Thyroid gland (tissue), 4 donors: ENCODE data around the gene PKP4. TPM values are rescaled to one million over a fixed set of nuclear protein-coding genes. Genes with fewer than 3 reads are reported as not detected.

Source experiments
- DNase-seq, 2 donors: peaks; one replicate each; pipeline ENCODE4 v3.0.0-alpha.2; 2019
- H3K27ac ChIP-seq, 3 donors: fragments of 200-600 bp; sonication (generic); 1 replicate in 2 of 3; 2 replicates in 1 of 3; pipeline ENCODE4 v1.5.1; 2016 to 2019; ENCODE audit warnings: mild to moderate bottlenecking in 1 of 3, moderate library complexity in 1 of 3
- H3K27me3 ChIP-seq: fragments of 200-600 bp; sonication (generic); one replicate; pipeline ENCODE4 v1.5.1; 2019
- H3K36me3 ChIP-seq, 2 donors: fragments of 200-600 bp; sonication (generic); one replicate each; pipeline ENCODE4 v1.5.1; 2016 to 2019
- H3K4me1 ChIP-seq, 2 donors: fragments of 200-600 bp; sonication (generic); one replicate each; pipeline ENCODE4 v1.5.1; 2017 to 2019
- H3K4me3 ChIP-seq, 3 donors: fragments of 200-600 bp; sonication (generic); replicated peaks in 1 of 3; 1 replicate in 2 of 3; 2 replicates in 1 of 3; pipeline ENCODE4 v1.5.1; 2016; ENCODE audit warnings: mild to moderate bottlenecking in 1 of 3
- H3K9me3 ChIP-seq: fragments of 200-600 bp; sonication (generic); one replicate; pipeline ENCODE4 v1.5.1; 2017
- CTCF ChIP-seq, 6 experiments: fragments of 200-600 bp in 3 of 6; fragments of 450-650 bp in 3 of 6; sonication (generic) in 3 of 6; IDR thresholded peaks; one replicate each; pipeline ENCODE4 v1.5.1; 2016 to 2019; ENCODE audit warnings: antibody characterized with exemption in 6 of 6, mild to moderate bottlenecking in 2 of 6, inconsistent platforms in 1 of 6, moderate library complexity in 1 of 6
- POLR2A ChIP-seq, 2 donors: fragments of 450-650 bp; IDR thresholded peaks; one replicate each; pipeline ENCODE4 v1.6.1; 2017; ENCODE audit warnings: antibody characterized with exemption in 2 of 2, mild to moderate bottlenecking in 2 of 2, moderate library complexity in 1 of 2
- WGBS, 2 donors: methylation state at CpG; one replicate each; pipeline ENCODE4 v1.1.5; 2017; 5-methylcytosine and 5-hydroxymethylcytosine counted together
- intact Hi-C: fragments of 100-400 bp; cut with DNase I; formaldehyde crosslinking; loops from one replicate; pipeline ENCODE4 v1.15.1; 2023
- total RNA-seq, 4 donors: library from RNA; depleted of rRNA; stranded (reverse); fragments of >200 nt; gene quantifications; one replicate each; pipeline ENCODE4 v1.2.3, GENCODE V29; 2016

PKP4 gene
- total RNA-seq, 4 donors from 2014 or later: 117 to 155 (median 136) TPM

- Histone ChIP-seq H3K27ac (no peak overlapping the region), H3K36me3 (no peaks in the 10 kb centered on the region), H3K4me3 (no peak overlapping the region), H3K4me1 (peaks cover 13 to 20% of the 10 kb centered on the region in 2 donors), H3K9me3 (no peaks in the 10 kb centered on the region), H3K27me3 (no peaks in the 10 kb centered on the region)
- DNase-seq: no peak
- intact Hi-C loops: no loop called here
- TF ChIP-seq POLR2A (IDR thresholded peaks at IDR 0.05) (no peak), CTCF (IDR thresholded peaks at IDR 0.05) (no peak)
- WGBS, 2 donors: 98% methylated on average over 1 of the region's 1 CpG
Measured at GRCh38 chr2:158542577-158542976, 85.8 kb downstream of the PKP4 start.

- H3K27me3 ChIP-seq: no peaks in the 10 kb centered on the region
- H3K9me3 ChIP-seq: no peaks in the 10 kb centered on the region
- DNase-seq: no peak
- H3K4me1 ChIP-seq: peaks cover 13 to 15% of the 10 kb centered on the region in 2 donors
- no peak for TF ChIP-seq CTCF (IDR thresholded peaks at IDR 0.05)
- no peak for TF ChIP-seq POLR2A (IDR thresholded peaks at IDR 0.05)
- intact Hi-C loops: no loop called here
- peaks cover 0 to 6% of the 10 kb centered on the region in 2 donors for H3K36me3 ChIP-seq
- 92% methylated on average over 2 of the region's 2 CpGs for WGBS, 2 donors
- no peak overlapping the region for H3K27ac ChIP-seq
- H3K4me3 ChIP-seq: no peak overlapping the region
Measured at GRCh38 chr2:158543957-158544356, 87.2 kb downstream of the PKP4 start.

GRCh38 chr2:158544998-158545397 is 88.2 kb downstream of the PKP4 start:
- H3K4me3 ChIP-seq: no peak overlapping the region
- intact Hi-C loops: no loop called here
- no peak for DNase-seq
- 89% methylated on average over 1 of the region's 1 CpG for WGBS, 2 donors
- H3K27ac ChIP-seq: no peak overlapping the region
- TF ChIP-seq POLR2A (IDR thresholded peaks at IDR 0.05): no peak
- no peak for TF ChIP-seq CTCF (IDR thresholded peaks at IDR 0.05)
- no peaks in the 10 kb centered on the region for H3K27me3 ChIP-seq
- peaks cover 5% of the 10 kb centered on the region in 2 donors for H3K4me1 ChIP-seq
- H3K9me3 ChIP-seq: no peaks in the 10 kb centered on the region
- H3K36me3 ChIP-seq: peaks cover 0 to 12% of the 10 kb centered on the region in 2 donors

- H3K36me3 ChIP-seq: peaks cover 0 to 12% of the 10 kb centered on the region in 2 donors
- 85 to 90% methylated on average over 2 of the region's 2 CpGs for WGBS, 2 donors
- no peaks in the 10 kb centered on the region for H3K4me1 ChIP-seq
- H3K27ac ChIP-seq: no peak overlapping the region
- intact Hi-C loops: no loop called here
- no peak for DNase-seq
- TF ChIP-seq CTCF (IDR thresholded peaks at IDR 0.05): no peak
- TF ChIP-seq POLR2A (IDR thresholded peaks at IDR 0.05): no peak
- H3K27me3 ChIP-seq: no peaks in the 10 kb centered on the region
- H3K4me3 ChIP-seq: no peak overlapping the region
- H3K9me3 ChIP-seq: no peaks in the 10 kb centered on the region
Measured at GRCh38 chr2:158546412-158547144, 89.8 kb downstream of the PKP4 start.

- H3K36me3 ChIP-seq: peaks cover 0 to 12% of the 10 kb centered on the region in 2 donors
- no peak for DNase-seq
- intact Hi-C loops: no loop called here
- 96% methylated on average over 3 of the region's 3 CpGs for WGBS, 2 donors
- TF ChIP-seq CTCF (IDR thresholded peaks at IDR 0.05): no peak
- no peak for TF ChIP-seq POLR2A (IDR thresholded peaks at IDR 0.05)
- H3K4me1 ChIP-seq: no peaks in the 10 kb centered on the region
- no peak overlapping the region for H3K27ac ChIP-seq
- H3K27me3 ChIP-seq: no peaks in the 10 kb centered on the region
- H3K9me3 ChIP-seq: no peaks in the 10 kb centered on the region
- no peak overlapping the region for H3K4me3 ChIP-seq
Measured at GRCh38 chr2:158553257-158553656, 96.5 kb downstream of the PKP4 start.
